IPS-18c (cell line): Measurements from ENCODE around the gene NOS2.
"Not testable (repeated sequence)": the region's sequence is repeated elsewhere in the genome, so short reads cannot be mapped to it uniquely, and the experiment has no call there.

Experiments used
- H3K4me3 ChIP-seq: 2 replicates; pipeline ENCODE4 v1.7.0; 2013; ENCODE audit warnings: low read depth, mild to moderate bottlenecking, low read length, moderate library complexity; ENCODE audit not compliant: insufficient read depth
- H3K9me3 ChIP-seq: one replicate; pipeline ENCODE4 v1.6.1; 2013; ENCODE audit warnings: mild to moderate bottlenecking, low read length, moderate library complexity; ENCODE audit not compliant: control insufficient read depth, insufficient read depth

Gene NOS2

DNA sequence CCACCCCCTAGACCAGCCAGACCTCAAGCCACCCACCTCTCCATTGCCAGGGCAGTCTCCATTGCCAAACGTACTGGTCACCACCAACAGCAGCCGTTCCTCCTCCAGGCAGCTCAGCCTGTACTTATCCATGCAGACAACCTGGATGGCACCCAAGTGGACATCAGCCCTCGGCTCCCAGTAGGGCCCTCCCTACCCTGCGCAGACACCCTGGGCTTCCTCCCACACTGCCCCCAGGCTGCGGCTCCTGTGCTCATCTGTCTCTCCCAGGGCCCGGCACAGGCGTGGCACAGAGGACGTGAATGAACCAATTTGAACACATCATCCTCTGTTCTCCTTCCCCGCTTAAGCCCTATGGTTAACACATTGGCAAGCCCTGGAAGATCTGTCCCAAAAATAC, 29.5 kb downstream of the NOS2 start:
- Histone ChIP-seq H3K9me3 (peaks cover 2% of the 10 kb centered on the region), H3K4me3 (no peak overlapping the region)

DNA sequence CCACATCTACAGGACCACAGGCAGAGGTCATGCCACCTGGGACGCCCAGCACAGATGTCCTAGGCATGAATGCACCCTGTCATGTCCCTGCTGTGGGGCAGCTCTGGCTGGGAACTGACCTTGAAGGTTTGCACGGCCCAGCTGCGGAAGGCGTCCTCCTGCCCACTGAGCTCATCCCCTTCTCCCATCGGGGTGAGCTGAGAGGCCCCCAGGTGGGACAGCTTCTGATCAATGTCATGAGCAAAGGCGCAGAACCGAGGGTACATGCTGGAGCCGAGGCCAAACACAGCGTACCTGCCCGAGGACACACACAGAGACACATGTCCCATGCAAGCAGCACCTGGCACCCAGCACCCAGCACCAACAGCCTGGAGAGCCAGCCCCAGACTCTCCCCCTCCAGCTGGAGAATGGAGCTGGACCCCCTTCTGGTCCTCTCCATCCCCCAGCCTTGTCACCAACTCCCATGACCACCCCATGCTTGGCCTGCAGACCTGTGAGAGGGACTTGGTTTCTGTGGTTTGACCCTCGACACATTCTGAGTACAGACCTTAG, 31.4 kb downstream of the NOS2 start:
- peaks cover 2% of the 10 kb centered on the region for H3K9me3 ChIP-seq
- no peak overlapping the region for H3K4me3 ChIP-seq

DNA sequence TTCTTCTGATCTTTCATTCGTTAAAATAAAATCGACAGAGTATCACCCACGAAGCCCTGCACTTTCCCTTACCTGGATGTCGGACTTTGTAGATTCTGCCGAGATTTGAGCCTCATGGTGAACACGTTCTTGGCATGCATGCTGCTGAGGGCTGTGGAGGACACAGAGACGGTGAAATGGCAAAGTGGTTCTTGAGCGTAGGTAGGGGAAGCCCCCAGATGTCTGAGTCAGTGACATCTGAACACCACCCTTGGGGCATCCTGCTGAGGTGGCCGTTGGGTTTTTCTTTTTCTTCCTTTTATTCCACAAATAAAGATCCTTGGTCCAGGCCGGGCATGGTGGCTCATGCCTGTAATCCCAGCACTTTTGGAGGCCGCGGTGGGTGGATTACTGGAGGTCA, 33.9 kb downstream of the NOS2 start:
- no peak overlapping the region for H3K4me3 ChIP-seq
- peaks cover 2% of the 10 kb centered on the region for H3K9me3 ChIP-seq

DNA sequence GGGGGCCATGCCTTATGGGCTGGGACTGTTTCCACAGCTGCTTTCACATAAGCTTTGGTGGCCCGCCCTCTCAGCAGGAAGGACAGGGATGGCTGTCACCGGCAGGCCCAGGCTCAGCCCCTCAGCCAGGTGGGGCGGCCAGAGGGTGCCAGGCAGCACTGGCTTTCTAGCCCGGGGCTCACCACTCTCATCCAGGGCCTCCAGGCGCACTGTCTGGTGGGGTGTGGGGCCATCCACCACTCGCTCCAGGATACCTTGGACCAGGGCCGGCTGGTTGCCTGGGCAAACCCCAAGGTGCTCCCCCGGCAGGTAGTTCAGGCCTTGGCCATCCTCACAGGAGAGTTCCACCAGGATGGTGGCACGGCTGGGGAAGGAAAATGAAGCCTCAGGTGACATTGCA, 35.0 kb downstream of the NOS2 start:
- Histone ChIP-seq H3K4me3 (no peak overlapping the region), H3K9me3 (peaks cover 2% of the 10 kb centered on the region)

DNA sequence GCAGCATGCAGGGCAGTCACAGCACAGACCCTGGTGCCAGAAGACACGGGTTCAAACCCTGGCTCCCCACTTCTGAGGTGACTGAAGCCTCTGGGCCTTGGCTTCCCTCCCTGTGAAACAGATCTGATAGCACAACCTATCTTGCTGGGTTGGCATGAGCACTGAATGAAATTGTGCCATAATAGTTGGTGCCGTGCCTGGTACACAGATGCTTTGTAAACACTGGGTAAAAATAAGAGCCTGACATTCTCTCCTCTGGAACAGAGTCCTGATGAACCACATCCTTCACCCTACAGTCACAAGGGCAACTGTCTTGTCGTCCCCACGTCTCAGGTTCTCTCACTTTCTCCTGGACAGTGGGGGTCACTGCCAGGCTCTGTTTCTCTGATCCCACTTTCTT, 35.7 kb downstream of the NOS2 start:
- H3K9me3 ChIP-seq: peaks cover 2% of the 10 kb centered on the region
- no peak overlapping the region for H3K4me3 ChIP-seq

DNA sequence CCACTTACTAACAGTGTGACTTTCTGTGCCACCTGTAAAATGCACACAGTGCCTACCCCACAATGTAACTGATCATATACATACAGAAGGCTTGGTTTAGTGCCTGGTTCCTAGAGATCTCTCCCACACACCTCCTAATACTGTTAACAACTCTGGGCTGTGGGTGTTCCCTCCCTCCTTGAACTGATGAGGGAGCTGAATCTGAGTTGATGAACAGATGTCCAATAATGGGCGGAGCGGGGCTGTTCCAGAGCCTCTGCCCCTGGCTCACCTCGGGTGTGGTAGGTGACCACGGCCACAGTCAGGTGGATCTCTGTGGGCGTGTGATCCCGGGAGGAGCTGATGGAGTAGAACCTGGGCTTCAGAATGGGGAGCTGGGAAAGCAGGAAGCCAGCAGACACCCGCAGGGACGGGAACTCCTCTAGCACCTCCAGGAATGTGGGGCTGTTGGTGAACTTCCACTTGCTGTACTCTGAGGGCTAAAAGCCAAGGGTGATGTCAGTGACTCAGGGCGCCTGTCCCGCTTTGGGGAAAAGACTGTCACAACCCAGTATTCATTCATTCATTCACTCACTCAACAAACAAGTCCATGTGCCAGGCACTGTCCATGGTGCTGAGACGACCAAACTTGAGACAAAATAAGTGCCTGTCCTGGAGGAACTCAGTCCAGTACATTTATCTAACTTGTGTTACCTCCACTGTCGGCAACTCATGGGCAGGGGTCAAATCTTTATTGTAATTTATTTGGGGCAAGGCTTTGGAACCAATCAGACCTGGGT, 37.6 kb downstream of the NOS2 start:
- no peak overlapping the region for H3K4me3 ChIP-seq
- peaks cover 2% of the 10 kb centered on the region for H3K9me3 ChIP-seq

DNA sequence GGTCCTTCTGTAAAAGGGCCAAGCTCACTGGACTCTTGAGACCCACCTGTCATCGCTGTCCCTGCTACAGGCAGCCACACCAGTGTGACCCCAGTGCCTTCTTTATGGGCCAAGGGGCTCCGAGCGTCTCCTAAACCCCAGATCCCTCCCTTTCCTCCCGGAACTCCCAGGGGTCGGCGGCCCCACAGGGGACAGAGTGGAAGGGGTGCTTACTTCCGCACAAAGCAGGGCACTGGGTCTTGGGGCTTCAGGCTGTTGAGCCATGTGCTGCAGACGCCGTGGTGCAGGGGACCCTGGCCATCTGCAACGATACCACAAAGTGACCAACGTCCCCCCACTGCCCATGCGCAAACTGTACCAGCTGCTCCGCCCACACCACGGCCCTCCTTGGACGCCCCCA, 39.4 kb downstream of the NOS2 start:
- not testable (repeated sequence) for H3K4me3 ChIP-seq, H3K9me3 ChIP-seq

DNA sequence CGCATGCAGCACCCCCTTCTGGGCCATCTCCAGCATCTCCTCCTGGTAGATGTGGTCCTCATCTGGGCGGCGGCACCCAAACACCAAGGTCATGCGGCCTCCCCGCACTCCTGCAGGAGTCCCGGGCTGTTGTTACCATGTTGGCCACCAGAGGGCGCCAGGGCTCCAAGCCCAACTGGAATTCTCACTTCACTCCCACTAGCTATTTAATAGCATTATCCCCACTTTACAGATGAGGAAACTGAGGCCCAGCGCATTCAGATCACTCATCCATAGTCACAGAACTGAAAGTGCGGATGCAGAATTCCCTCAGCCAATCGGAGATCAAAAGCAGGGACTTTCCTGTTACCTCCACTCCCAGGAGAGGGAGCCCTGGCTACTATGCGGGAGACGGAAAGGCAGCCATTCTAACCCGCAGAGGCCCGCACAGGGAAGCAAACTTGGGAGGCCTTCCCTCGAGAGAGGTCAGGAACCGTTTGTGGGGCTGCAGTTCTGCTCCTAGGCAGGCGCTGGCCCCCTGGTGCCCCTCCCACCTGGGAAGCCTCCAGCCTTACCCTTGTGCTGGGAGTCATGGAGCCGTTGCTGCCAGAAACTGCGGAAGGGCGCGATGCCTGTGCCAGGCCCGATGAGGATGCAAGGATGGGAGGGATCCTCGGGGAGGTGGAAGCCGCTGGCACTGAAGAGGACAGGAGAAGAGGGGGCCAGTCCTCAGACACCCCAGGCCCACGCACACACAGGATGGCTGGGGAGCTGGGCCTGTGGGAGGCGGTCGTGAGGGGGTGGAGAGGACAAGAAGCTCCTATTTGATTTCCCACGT, 40.1 kb downstream of the NOS2 start:
- H3K4me3 ChIP-seq: no peak overlapping the region
- no peaks in the 10 kb centered on the region for H3K9me3 ChIP-seq

DNA sequence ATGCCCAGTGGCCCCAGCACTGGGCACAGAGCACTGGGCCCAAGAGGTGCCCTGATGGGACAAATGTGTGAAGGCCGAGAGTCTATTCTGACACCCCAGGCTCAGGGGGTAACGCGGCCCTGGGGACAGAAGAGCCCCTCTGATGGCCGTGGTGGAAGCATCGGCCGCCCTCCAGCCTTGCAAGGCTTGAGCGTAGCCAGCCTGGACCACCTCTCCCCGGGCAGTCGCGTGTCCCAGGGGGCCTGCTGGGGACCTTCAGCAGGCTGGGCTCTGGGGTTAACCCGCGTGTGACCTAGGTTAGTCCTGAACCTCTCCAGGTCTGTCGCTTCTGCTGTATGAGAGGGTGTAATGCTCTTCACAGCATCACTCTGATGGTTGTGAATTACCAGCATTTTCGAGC, 40.8 kb downstream of the NOS2 start:
- H3K4me3 ChIP-seq: no peak overlapping the region
- H3K9me3 ChIP-seq: no peaks in the 10 kb centered on the region

DNA sequence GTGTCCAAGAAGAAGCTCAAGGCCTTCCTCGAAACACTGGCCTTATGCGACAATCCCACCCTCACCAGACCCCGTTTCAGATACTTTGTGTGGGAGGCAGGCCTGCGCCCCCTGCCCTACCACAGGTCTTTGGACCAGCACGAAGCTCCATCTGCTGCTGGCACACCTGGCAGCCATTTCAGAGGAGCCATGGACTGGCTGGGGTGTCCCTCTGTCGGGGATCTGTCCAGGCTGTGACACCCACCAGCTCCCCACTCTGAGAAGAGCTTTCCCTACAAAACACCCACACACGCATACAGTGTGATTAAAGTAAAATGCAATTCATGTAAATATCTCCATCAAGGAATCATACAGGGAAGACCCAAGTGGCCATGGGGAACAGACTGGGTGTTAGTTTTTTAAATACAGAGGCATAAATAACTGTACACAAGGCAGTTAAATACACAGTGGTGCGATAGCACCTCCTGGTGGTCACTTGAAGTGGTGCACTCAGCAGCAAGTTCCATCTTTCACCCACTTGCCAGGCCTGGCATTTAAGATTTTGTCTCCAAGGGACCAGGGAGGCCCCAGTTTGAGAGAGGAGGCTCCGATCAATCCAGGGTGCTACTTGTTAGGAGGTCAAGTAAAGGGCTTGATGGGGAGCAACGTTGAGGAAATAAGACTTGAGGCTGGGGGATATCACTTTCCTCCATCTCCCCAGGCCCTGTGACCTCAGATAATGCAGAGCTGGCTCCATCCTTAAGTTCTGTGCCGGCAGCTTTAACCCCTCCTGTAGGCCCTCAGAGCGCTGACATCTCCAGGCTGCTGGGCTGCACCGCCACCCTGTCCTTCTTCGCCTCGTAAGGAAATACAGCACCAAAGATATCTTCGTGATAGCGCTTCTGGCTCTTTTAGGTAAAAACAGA, 43.6 kb downstream of the NOS2 start:
- H3K4me3 ChIP-seq: no peak overlapping the region
- H3K9me3 ChIP-seq: no peaks in the 10 kb centered on the region

DNA sequence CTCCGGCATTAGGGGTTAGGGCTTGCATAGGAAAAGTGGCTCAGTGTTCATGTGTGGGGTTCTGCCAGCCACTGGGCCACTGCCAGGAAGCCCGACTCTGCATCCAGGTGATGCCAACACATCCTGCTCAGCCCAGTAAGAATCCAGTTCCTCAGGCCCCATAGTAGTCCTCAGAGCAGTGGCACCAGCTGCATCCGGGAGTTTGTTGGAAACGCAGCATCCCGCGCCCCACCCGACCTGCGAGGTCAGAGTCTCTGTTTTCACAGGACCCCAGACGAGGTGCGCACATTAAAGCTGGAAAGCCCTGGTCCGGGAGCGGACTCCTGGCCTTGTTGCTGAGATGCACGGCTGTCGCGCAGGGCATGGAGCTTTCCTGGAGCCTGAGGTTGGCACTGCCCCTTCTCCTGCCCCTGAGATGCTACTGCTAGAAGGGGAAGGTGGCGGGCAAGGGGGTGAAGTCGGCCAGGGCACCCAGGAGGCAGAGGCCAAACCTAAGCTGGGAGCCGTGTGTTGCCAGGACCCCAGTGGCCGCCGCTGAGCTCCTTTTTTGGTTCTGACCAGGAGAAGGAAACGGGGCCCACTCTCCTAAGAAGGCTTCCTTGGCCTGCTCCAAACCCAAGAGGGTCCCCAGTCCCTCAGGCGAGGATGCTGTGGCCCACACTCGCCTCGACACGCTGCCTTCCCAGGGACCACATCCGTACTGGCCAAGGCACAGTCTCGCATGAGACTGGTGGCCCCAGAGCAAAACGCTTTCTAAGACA, 44.4 kb downstream of the NOS2 start:
- no peak overlapping the region for H3K4me3 ChIP-seq
- no peaks in the 10 kb centered on the region for H3K9me3 ChIP-seq

DNA sequence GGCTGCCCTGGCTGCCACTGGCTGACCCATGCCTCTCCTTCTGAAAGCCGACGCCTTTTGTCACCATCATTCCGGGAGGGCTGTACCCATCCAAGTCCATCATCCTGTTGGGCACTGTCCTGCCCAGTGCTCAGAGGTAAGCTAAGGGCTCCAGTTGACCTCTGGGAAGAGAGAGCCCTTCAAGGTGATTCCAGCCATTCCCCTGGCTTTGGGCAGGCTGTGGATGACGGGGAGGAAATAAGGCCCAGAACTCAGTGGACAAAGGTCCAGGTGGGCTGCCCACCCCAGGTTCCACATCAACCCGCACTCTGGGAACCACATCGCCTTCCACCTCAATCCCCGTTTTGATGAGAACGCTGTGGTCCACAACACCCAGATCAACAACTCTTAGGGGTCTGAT, 45.8 kb downstream of the NOS2 start:
- H3K4me3 ChIP-seq: no peak overlapping the region

DNA sequence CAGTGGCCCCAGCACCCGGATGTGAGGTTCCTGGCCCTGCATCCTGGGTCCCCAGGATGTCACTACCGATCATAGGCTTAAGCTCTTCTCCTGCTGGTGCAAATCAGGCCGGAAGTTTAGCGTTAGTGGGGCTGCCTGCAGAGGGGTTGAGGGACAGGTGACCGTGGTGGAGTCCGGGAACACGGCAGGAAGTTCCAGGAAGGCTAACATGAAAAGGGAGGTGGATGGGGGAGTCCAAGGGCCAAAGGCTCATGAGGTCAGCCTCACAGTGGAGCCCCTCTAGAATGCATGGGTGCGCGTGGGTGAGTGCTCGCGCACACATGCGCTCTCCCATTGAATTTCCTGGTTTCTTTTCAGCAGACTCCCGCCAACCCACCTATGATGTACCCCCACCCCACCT, 46.6 kb downstream of the NOS2 start:
- not testable (repeated sequence) for H3K4me3 ChIP-seq, H3K9me3 ChIP-seq

More for the DNA sequence above, 45.8 kb downstream of the NOS2 start:
- H3K9me3 ChIP-seq: no peaks in the 10 kb centered on the region

DNA sequence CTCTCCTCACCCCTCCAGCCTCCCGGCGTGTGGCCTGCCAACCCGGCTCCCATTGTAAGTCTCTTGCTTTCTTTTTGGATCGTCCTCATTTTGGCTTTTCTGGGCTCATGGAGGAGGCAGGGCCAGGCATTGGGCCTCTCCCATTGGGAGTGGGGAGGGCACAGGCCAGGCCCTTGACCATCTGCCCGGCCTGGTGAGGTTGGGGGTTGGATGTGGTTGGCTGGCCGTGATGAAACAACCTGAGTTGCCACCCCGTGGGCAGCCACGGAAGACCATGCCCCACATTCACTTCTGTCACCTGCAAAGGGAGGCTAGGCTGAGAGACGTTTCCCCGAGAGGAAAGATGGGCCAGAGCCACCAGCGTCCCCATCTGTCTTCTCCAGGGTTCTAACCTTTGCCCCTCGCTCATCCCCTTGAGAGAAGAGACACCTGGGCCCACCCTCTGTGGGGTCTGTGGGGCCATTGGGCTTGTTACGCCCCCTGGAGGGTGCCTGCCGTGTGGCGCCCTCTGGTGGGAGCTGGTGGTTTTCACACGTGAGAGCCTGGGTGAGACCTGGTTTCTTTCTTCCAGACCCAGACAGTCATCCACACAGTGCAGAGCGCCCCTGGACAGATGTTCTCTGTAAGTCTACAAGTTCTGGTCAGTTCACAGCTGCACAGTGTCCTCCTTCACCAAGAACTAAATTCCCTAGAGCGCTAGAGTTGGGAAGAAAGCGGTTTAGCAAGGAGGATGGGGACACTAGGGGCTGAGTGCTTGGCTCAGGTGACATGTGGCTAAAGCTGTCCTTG, 47.3 kb downstream of the NOS2 start:
- H3K4me3 ChIP-seq, H3K9me3 ChIP-seq: not testable (repeated sequence)

DNA sequence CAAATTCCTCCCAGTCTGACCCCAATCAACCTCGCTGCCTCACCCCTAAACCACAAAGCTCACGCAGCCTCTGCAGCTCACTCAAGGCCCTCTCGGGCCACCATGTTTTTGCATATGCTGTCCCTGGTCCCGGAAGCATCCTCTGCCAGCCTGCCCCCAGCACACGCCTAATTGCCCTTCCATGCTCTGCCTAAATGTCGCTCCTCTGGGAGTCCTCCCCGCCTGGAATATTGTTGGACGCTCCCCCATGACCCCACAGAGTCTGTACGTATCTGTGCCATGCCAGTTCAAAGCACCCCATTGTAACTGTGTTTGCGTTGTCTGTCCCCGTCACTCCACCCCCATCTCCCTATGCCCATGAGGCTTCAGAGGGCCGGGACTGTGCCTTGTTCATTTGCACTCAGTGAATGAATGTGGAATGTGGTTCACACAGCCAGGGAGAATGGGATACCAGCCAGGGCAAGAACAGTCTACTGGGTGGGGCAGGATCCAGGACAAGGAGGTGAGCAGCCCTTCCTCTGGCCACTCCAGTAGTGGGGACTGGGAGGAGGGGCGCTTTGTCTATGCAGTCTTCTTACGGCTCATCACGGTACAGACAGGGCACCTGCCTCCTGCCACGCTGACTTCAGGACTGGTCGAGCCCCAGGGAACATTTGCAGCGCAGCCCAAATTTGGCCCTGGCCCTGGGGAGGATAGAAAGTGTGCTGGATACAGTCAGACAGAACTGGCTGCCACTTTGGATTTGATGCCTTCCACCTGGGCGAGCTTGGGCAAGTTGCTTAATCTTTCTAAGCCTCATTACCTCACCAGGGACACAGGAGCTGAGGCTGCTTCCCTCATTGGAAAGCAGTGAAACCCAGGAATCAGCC, 48.5 kb downstream of the NOS2 start:
- H3K4me3 ChIP-seq: no peak overlapping the region
- H3K9me3 ChIP-seq: no peaks in the 10 kb centered on the region
